GM12878 (cell line): ENCODE measurements around the gene MATN3.

Experiments
- ATF7 ChIP-seq: fragments of 450-650 bp; IDR thresholded peaks from 2 replicates; pipeline ENCODE4 v1.6.1; 2016; ENCODE audit warnings: low read depth, mild to moderate bottlenecking
- BHLHE40 ChIP-seq, 2 experiments: fragments of 450-650 bp in 1 of 2; IDR thresholded peaks; 2 replicates each; pipeline ENCODE4 v1.6.1; 2011 to 2017; ENCODE audit warnings: low read depth in 2 of 2, borderline replicate concordance in 1 of 2, improper control_type of control experiment in 1 of 2, low read length in 1 of 2, mild to moderate bottlenecking in 1 of 2
- CREB1 ChIP-seq: IDR thresholded peaks from 2 replicates; pipeline ENCODE4 v1.6.1; 2012; ENCODE audit warnings: low read depth, mild to moderate bottlenecking, inconsistent platforms
- DPF2 ChIP-seq: fragments of 450-650 bp; IDR thresholded peaks from 2 replicates; pipeline ENCODE4 v1.6.1; 2017; ENCODE audit warnings: mild to moderate bottlenecking
- EZH2 ChIP-seq: IDR thresholded peaks from 2 replicates; pipeline ENCODE4 v1.6.1; 2012; ENCODE audit warnings: low read depth, mild to moderate bottlenecking, control low read depth, inconsistent platforms, low read length, borderline replicate concordance; ENCODE audit not compliant: control insufficient read depth
- FOS ChIP-seq: IDR thresholded peaks from 3 replicates; pipeline ENCODE4 v1.6.1; 2011; ENCODE audit warnings: borderline replicate concordance; ENCODE audit not compliant: insufficient read length; ENCODE audit errors: extremely low read depth
- HDAC2 ChIP-seq: fragments of 200-600 bp; sonication (generic); IDR thresholded peaks from 2 replicates; pipeline ENCODE4 v1.6.1; 2017
- NR2C2 ChIP-seq: IDR thresholded peaks from 2 replicates; pipeline ENCODE4 v1.6.1; 2011; ENCODE audit warnings: borderline replicate concordance, low read depth; ENCODE audit not compliant: control insufficient read depth, insufficient read length
- POLR2AphosphoS5 ChIP-seq: IDR thresholded peaks from 2 replicates; pipeline ENCODE4 v1.6.1; 2011; ENCODE audit warnings: mild to moderate bottlenecking, low read length, inconsistent platforms
- SREBF1 ChIP-seq: IDR thresholded peaks from 2 replicates; pipeline ENCODE4 v1.6.1; 2012; ENCODE audit warnings: mild to moderate bottlenecking, low read length
- TAF1 ChIP-seq: IDR thresholded peaks from 2 replicates; pipeline ENCODE4 v1.6.1; 2011; ENCODE audit warnings: mild to moderate bottlenecking, low read depth, low read length, borderline replicate concordance
- TF ChIP-seq, protein P1 (sequence below), 3 experiments: IDR thresholded peaks in 2 of 3; conservative IDR thresholded peaks in 1 of 3; 2 replicates each; pipeline ENCODE4 v1.5.1; 2011; ENCODE audit warnings: low read depth in 3 of 3, low read length in 3 of 3, mild to moderate bottlenecking in 3 of 3, control low read depth in 2 of 3, moderate library complexity in 2 of 3, inconsistent platforms in 1 of 3, mixed read lengths in 1 of 3; ENCODE audit not compliant: control insufficient read depth in 2 of 3, insufficient read depth in 1 of 3; ENCODE audit errors: extremely low read depth in 1 of 3
- TF ChIP-seq, protein P2 (sequence below): fragments of 450-650 bp; formaldehyde crosslinking; IDR thresholded peaks from 2 replicates; pipeline ENCODE4 v1.4.0; 2020; ENCODE audit warnings: mild to moderate bottlenecking, moderate library complexity

- TF ChIP-seq HDAC2 = no peak
- no peak for TF ChIP-seq FOS
- TF ChIP-seq, protein P1, sequence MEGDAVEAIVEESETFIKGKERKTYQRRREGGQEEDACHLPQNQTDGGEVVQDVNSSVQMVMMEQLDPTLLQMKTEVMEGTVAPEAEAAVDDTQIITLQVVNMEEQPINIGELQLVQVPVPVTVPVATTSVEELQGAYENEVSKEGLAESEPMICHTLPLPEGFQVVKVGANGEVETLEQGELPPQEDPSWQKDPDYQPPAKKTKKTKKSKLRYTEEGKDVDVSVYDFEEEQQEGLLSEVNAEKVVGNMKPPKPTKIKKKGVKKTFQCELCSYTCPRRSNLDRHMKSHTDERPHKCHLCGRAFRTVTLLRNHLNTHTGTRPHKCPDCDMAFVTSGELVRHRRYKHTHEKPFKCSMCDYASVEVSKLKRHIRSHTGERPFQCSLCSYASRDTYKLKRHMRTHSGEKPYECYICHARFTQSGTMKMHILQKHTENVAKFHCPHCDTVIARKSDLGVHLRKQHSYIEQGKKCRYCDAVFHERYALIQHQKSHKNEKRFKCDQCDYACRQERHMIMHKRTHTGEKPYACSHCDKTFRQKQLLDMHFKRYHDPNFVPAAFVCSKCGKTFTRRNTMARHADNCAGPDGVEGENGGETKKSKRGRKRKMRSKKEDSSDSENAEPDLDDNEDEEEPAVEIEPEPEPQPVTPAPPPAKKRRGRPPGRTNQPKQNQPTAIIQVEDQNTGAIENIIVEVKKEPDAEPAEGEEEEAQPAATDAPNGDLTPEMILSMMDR (IDR thresholded peaks at IDR 0.05 in 2 of 3, conservative IDR thresholded peaks at IDR 0.05 in 1 of 3; ENCODE audit: control insufficient read depth in 2 of 3, extremely low read depth in 1 of 3, insufficient read depth in 1 of 3, low read depth in 3 of 3, low read length in 3 of 3) = no peak
- TF ChIP-seq, protein P2, sequence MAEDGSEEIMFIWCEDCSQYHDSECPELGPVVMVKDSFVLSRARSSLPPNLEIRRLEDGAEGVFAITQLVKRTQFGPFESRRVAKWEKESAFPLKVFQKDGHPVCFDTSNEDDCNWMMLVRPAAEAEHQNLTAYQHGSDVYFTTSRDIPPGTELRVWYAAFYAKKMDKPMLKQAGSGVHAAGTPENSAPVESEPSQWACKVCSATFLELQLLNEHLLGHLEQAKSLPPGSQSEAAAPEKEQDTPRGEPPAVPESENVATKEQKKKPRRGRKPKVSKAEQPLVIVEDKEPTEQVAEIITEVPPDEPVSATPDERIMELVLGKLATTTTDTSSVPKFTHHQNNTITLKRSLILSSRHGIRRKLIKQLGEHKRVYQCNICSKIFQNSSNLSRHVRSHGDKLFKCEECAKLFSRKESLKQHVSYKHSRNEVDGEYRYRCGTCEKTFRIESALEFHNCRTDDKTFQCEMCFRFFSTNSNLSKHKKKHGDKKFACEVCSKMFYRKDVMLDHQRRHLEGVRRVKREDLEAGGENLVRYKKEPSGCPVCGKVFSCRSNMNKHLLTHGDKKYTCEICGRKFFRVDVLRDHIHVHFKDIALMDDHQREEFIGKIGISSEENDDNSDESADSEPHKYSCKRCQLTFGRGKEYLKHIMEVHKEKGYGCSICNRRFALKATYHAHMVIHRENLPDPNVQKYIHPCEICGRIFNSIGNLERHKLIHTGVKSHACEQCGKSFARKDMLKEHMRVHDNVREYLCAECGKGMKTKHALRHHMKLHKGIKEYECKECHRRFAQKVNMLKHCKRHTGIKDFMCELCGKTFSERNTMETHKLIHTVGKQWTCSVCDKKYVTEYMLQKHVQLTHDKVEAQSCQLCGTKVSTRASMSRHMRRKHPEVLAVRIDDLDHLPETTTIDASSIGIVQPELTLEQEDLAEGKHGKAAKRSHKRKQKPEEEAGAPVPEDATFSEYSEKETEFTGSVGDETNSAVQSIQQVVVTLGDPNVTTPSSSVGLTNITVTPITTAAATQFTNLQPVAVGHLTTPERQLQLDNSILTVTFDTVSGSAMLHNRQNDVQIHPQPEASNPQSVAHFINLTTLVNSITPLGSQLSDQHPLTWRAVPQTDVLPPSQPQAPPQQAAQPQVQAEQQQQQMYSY (CRISPR knock-in tag) = no peak
- TF ChIP-seq EZH2 = no peak
- no peak for TF ChIP-seq TAF1
- no peak for TF ChIP-seq NR2C2
- TF ChIP-seq POLR2AphosphoS5 = no peak
- TF ChIP-seq DPF2 = no peak
- TF ChIP-seq CREB1 = no peak
- TF ChIP-seq BHLHE40 (IDR thresholded peaks at IDR 0.05; ENCODE audit: borderline replicate concordance in 1 of 2, low read depth in 2 of 2, low read length in 1 of 2) = no peak
- no peak for TF ChIP-seq SREBF1
- TF ChIP-seq ATF7 = no peak
Measured at GRCh38 chr2:20019747-20020146, 7.3 kb upstream of the MATN3 start.
